ENCODE data around the gene CCNA2.

DNA sequence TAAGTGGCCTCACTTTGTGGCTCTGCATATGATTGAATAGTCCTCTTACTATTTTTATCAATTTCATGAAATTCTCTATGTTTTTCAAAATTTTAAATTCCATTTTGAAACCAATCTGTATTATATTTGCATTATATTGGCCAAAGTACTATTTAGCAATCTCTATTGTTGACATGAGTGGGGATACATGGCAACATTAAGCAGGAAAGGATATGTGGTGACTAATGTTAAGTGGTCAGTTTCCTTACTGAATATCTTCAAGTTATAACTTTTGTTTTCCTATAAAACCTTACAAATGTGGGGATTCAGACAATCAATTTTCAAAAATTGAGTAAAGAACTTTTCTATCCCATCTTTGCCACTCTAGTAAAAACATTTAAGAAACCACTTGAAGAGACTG lies 36.4 kb upstream of the CCNA2 start:
- TF ChIP-seq, protein P1, sequence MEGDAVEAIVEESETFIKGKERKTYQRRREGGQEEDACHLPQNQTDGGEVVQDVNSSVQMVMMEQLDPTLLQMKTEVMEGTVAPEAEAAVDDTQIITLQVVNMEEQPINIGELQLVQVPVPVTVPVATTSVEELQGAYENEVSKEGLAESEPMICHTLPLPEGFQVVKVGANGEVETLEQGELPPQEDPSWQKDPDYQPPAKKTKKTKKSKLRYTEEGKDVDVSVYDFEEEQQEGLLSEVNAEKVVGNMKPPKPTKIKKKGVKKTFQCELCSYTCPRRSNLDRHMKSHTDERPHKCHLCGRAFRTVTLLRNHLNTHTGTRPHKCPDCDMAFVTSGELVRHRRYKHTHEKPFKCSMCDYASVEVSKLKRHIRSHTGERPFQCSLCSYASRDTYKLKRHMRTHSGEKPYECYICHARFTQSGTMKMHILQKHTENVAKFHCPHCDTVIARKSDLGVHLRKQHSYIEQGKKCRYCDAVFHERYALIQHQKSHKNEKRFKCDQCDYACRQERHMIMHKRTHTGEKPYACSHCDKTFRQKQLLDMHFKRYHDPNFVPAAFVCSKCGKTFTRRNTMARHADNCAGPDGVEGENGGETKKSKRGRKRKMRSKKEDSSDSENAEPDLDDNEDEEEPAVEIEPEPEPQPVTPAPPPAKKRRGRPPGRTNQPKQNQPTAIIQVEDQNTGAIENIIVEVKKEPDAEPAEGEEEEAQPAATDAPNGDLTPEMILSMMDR (IDR thresholded peaks at IDR 0.05; ENCODE audit: low read depth, low read length), result no peak
- no peak for TF ChIP-seq EZH2phosphoT487 (IDR thresholded peaks at IDR 0.05; ENCODE audit: low read depth)

Data from OCI-LY3 (cell line).